WTC11 (cell line): Measurements from ENCODE around the gene SPIC. TPM values are rescaled to one million over a fixed set of nuclear protein-coding genes. Genes with fewer than 3 reads are reported as not detected.

Experiments
- ATAC-seq: fragments of 200-7000 bp; cut with Tn5 transposase; 2 replicates; pipeline ENCODE4 v1.10.0; 2021; ENCODE audit warnings: mild to moderate bottlenecking, moderate library complexity
- CTCF ChIA-PET: fragments of 300-600 bp; sonication (Branson Sonifier 250); formaldehyde crosslinking; loops from one replicate; lab custom pipeline; 2021; ENCODE audit warnings: antibody characterized with exemption; lab: Charles Lee
- POLR2A ChIA-PET: fragments of 350-600 bp; sonication (Branson Sonifier 250); formaldehyde crosslinking; loops from one replicate; lab custom pipeline; 2021; ENCODE audit warnings: antibody characterized with exemption; lab: Charles Lee
- DNase-seq: peaks from one replicate; pipeline ENCODE4 v3.0.0; 2021; ENCODE audit warnings: low spot score
- H3K27ac Mint-ChIP-seq: 2 replicates; pipeline ENCODE4 v1.8.0; 2021; ENCODE audit warnings: mixed read lengths
- H3K27me3 Mint-ChIP-seq: 2 replicates; pipeline ENCODE4 v1.8.0; 2021; ENCODE audit warnings: low read depth, mild to moderate bottlenecking, moderate library complexity, mixed read lengths
- H3K36me3 Mint-ChIP-seq: 2 replicates; pipeline ENCODE4 v1.8.0; 2021; ENCODE audit warnings: mixed read lengths
- H3K4me1 Mint-ChIP-seq: 2 replicates; pipeline ENCODE4 v1.8.0; 2022; ENCODE audit warnings: mixed read lengths
- H3K4me3 Mint-ChIP-seq: 2 replicates; pipeline ENCODE4 v1.8.0; 2021; ENCODE audit warnings: mild to moderate bottlenecking, moderate library complexity, mixed read lengths
- H3K9me3 Mint-ChIP-seq: 2 replicates; pipeline ENCODE4 v1.8.0; 2021; ENCODE audit warnings: mixed read lengths
- ARID4B ChIP-seq: sonication (generic); formaldehyde crosslinking; IDR thresholded peaks from 2 replicates; pipeline ENCODE4 v1.8.0; 2023; ENCODE audit warnings: missing genetic modification reagents, mild to moderate bottlenecking, borderline replicate concordance
- ATF1 ChIP-seq: sonication (generic); formaldehyde crosslinking; IDR thresholded peaks from 2 replicates; pipeline ENCODE4 v1.8.1; 2023; ENCODE audit warnings: mild to moderate bottlenecking, moderate library complexity, missing genetic modification reagents
- CREM ChIP-seq: sonication (generic); formaldehyde crosslinking; IDR thresholded peaks from 2 replicates; pipeline ENCODE4 v1.8.1; 2022; ENCODE audit warnings: mild to moderate bottlenecking, missing genetic modification reagents, moderate library complexity
- E2F1 ChIP-seq: sonication (generic); formaldehyde crosslinking; IDR thresholded peaks from 2 replicates; pipeline ENCODE4 v1.8.0; 2022; ENCODE audit warnings: mild to moderate bottlenecking, missing genetic modification reagents
- E2F5 ChIP-seq: sonication (generic); formaldehyde crosslinking; IDR thresholded peaks from 2 replicates; pipeline ENCODE4 v1.8.1; 2022; ENCODE audit warnings: mild to moderate bottlenecking, moderate library complexity, missing genetic modification reagents
- EMX1 ChIP-seq: fragments of 250-450 bp; sonication (Bioruptor Pico); IDR thresholded peaks from 2 replicates; pipeline ENCODE4 v1.8.0; 2021; ENCODE audit warnings: mild to moderate bottlenecking
- FOXP4 ChIP-seq: sonication (generic); formaldehyde crosslinking; IDR thresholded peaks from 2 replicates; pipeline ENCODE4 v1.8.0; 2022; ENCODE audit warnings: mild to moderate bottlenecking, missing genetic modification reagents
- IRF1 ChIP-seq: sonication (generic); formaldehyde crosslinking; IDR thresholded peaks from 2 replicates; pipeline ENCODE4 v1.8.0; 2023; ENCODE audit warnings: missing genetic modification reagents
- RELA ChIP-seq: sonication (generic); formaldehyde crosslinking; IDR thresholded peaks from 2 replicates; pipeline ENCODE4 v1.8.1; 2022; ENCODE audit warnings: missing genetic modification reagents, mild to moderate bottlenecking, borderline replicate concordance
- TEAD1 ChIP-seq: sonication (generic); formaldehyde crosslinking; IDR thresholded peaks from 2 replicates; pipeline ENCODE4 v1.8.0; 2022; ENCODE audit warnings: mild to moderate bottlenecking, missing genetic modification reagents
- USF2 ChIP-seq: sonication (generic); formaldehyde crosslinking; IDR thresholded peaks from 2 replicates; pipeline ENCODE4 v1.8.1; 2023; ENCODE audit warnings: mild to moderate bottlenecking, missing genetic modification reagents, moderate library complexity
- ZMAT4 ChIP-seq: fragments of 250-450 bp; sonication (Bioruptor Pico); IDR thresholded peaks from 2 replicates; pipeline ENCODE4 v1.9.0; 2021; ENCODE audit warnings: mild to moderate bottlenecking
- ZNF121 ChIP-seq: sonication (generic); formaldehyde crosslinking; IDR thresholded peaks from 2 replicates; pipeline ENCODE4 v1.8.0; 2023; ENCODE audit warnings: missing genetic modification reagents
- ZNF219 ChIP-seq: sonication (generic); formaldehyde crosslinking; IDR thresholded peaks from 2 replicates; pipeline ENCODE4 v1.8.0; 2023; ENCODE audit warnings: missing genetic modification reagents, mild to moderate bottlenecking, borderline replicate concordance
- ZNF396 ChIP-seq: fragments of 250-450 bp; sonication (Bioruptor Pico); IDR thresholded peaks from 2 replicates; pipeline ENCODE4 v1.8.0; 2021; ENCODE audit warnings: mild to moderate bottlenecking, moderate library complexity, borderline replicate concordance
- ZNF416 ChIP-seq: fragments of 250-450 bp; sonication (Bioruptor Pico); IDR thresholded peaks from 2 replicates; pipeline ENCODE4 v1.9.0; 2021; ENCODE audit warnings: mild to moderate bottlenecking, inconsistent platforms
- total RNA-seq: library from RNA; stranded (reverse); gene quantifications from 3 replicates; pipeline ENCODE4 v1.2.3, GENCODE V29; 2021

The SPIC gene
- total RNA-seq, 1 experiment from 2014 or later = not detected

- H3K4me3 Mint-ChIP-seq = no peak overlapping the region
These were observed 35.9 kb upstream of the SPIC start for GRCh38 chr12:101439236-101439635.

More at GRCh38 chr12:101439236-101439635, 35.9 kb upstream of the SPIC start:
- Mint-ChIP-seq H3K27ac (no peak overlapping the region), H3K4me1 (no peaks in the 10 kb centered on the region), H3K9me3 (0 out of 2 replicates have a peak, but pooled peaks cover 3% of the 10 kb centered on the region), H3K36me3 (no peaks in the 10 kb centered on the region), H3K27me3 (no peaks in the 10 kb centered on the region)
- CTCF ChIA-PET = no interaction called here
- DNase-seq (no peak), ATAC-seq (no peak)
- no peak for TF ChIP-seq FOXP4 (CRISPR knock-in tag)
- no peak for TF ChIP-seq USF2 (CRISPR knock-in tag)
- no peak for TF ChIP-seq ZMAT4
- TF ChIP-seq E2F5 (CRISPR knock-in tag) = no peak
- no peak for TF ChIP-seq ZNF396
- TF ChIP-seq IRF1 = no peak
- TF ChIP-seq ARID4B (CRISPR knock-in tag) = no peak
- no peak for TF ChIP-seq ZNF219 (CRISPR knock-in tag)
- no peak for TF ChIP-seq CREM (CRISPR knock-in tag)
- no peak for TF ChIP-seq TEAD1 (CRISPR knock-in tag)
- TF ChIP-seq RELA (CRISPR knock-in tag) = no peak
- TF ChIP-seq EMX1 (CRISPR knock-in tag) = no peak
- TF ChIP-seq E2F1 (CRISPR knock-in tag) = no peak
- no peak for TF ChIP-seq ZNF121 (CRISPR knock-in tag)
- no peak for TF ChIP-seq ZNF416 (CRISPR knock-in tag)
- TF ChIP-seq ATF1 (CRISPR knock-in tag) = no peak
- TF ChIP-seq, all 79 proteins: peak for 0
- POLR2A ChIA-PET = no interaction called here
